K562 (cell line): ENCODE measurements around the gene CABYR.

Source experiments
- ARHGAP35 ChIP-seq: fragments of 450-650 bp; IDR thresholded peaks from 2 replicates; pipeline ENCODE4 v1.6.1; 2018; ENCODE audit not compliant: partially characterized antibody
- CEBPB ChIP-seq: fragments of 450-650 bp; IDR thresholded peaks from 2 replicates; pipeline ENCODE4 v1.6.1; 2016; ENCODE audit warnings: missing genetic modification characterization, missing compliant biosample characterization
- CTCF ChIP-seq, 3 experiments: IDR thresholded peaks in 2 of 3; conservative IDR thresholded peaks in 1 of 3; 2 replicates each; pipeline ENCODE4 v1.5.1; 2011 to 2012; ENCODE audit warnings: low read length in 3 of 3, mild to moderate bottlenecking in 3 of 3, control low read depth in 2 of 3, improper control_type of control experiment in 1 of 3, inconsistent platforms in 1 of 3, low read depth in 1 of 3, mixed read lengths in 1 of 3, moderate library complexity in 1 of 3; ENCODE audit not compliant: insufficient read depth in 2 of 3
- HSF4 ChIP-seq: fragments of 250-450 bp; sonication (Bioruptor Pico); IDR thresholded peaks from 2 replicates; pipeline ENCODE4 v2.1.2; 2022; ENCODE audit warnings: mild to moderate bottlenecking, moderate library complexity, borderline replicate concordance
- ID3 ChIP-seq, 2 experiments: fragments of 250-450 bp in 1 of 2; fragments of 450-650 bp in 1 of 2; sonication (Bioruptor Pico) in 1 of 2; IDR thresholded peaks; 2 replicates each; pipeline versions ENCODE4 v1.6.1 to v1.8.0; 2016 to 2021; ENCODE audit warnings: mild to moderate bottlenecking in 2 of 2, moderate library complexity in 2 of 2, missing compliant biosample characterization in 1 of 2, missing genetic modification characterization in 1 of 2
- JUN ChIP-seq, 2 experiments: sonication (generic) in 1 of 2; formaldehyde crosslinking in 1 of 2; IDR thresholded peaks; 2 replicates each; pipeline versions ENCODE4 v1.6.1 to v1.8.0; 2012 to 2022; ENCODE audit warnings: borderline replicate concordance in 2 of 2, mild to moderate bottlenecking in 2 of 2, improper control_type of control experiment in 1 of 2, low read depth in 1 of 2, low read length in 1 of 2, missing genetic modification reagents in 1 of 2
- NEUROD1 ChIP-seq: fragments of 150-350 bp; IDR thresholded peaks from 2 replicates; pipeline ENCODE4 v1.6.1; 2014; ENCODE audit warnings: borderline replicate concordance, low read length, low read depth; ENCODE audit not compliant: partially characterized antibody
- POLR2AphosphoS5 ChIP-seq: IDR thresholded peaks from 2 replicates; pipeline ENCODE4 v1.6.1; 2011; ENCODE audit warnings: mild to moderate bottlenecking, low read depth, low read length, moderate library complexity; ENCODE audit not compliant: control insufficient read depth, insufficient read depth
- SRSF1 ChIP-seq: fragments of 200-400 bp; formaldehyde crosslinking; IDR thresholded peaks from 2 replicates; pipeline ENCODE4 v1.6.1; 2017; ENCODE audit warnings: mild to moderate bottlenecking, low read depth, low read length, moderate library complexity
- TARDBP ChIP-seq: fragments of 450-650 bp; IDR thresholded peaks from 2 replicates; pipeline ENCODE4 v1.6.1; 2016
- ZNF253 ChIP-seq: fragments of 250-450 bp; sonication (Bioruptor Pico); conservative IDR thresholded peaks from 2 replicates; pipeline ENCODE4 v1.6.1; 2021; ENCODE audit warnings: mild to moderate bottlenecking
- ZNF280B ChIP-seq: fragments of 250-450 bp; sonication (Bioruptor Pico); IDR thresholded peaks from 2 replicates; pipeline ENCODE4 v1.5.1; 2021; ENCODE audit warnings: mild to moderate bottlenecking
- ZNF512 ChIP-seq: IDR thresholded peaks from 2 replicates; pipeline ENCODE4 v1.6.1; 2016; ENCODE audit warnings: missing genetic modification characterization, missing compliant biosample characterization

GRCh38 chr18:24112874-24113615 lies 25.8 kb upstream of the CABYR start:
- TF ChIP-seq ZNF280B (CRISPR knock-in tag): no peak
- TF ChIP-seq CTCF (IDR thresholded peaks at IDR 0.05 in 2 of 3, conservative IDR thresholded peaks at IDR 0.05 in 1 of 3; ENCODE audit: insufficient read depth in 2 of 3, low read depth in 1 of 3, low read length in 3 of 3): no peak
- no peak for TF ChIP-seq ARHGAP35
- TF ChIP-seq POLR2AphosphoS5: no peak
- no peak for TF ChIP-seq SRSF1
- no peak for TF ChIP-seq HSF4 (CRISPR knock-in tag)
- TF ChIP-seq JUN (IDR thresholded peaks at IDR 0.05; ENCODE audit: borderline replicate concordance, low read depth, low read length): no peak
- no peak for TF ChIP-seq JUN (CRISPR knock-in tag; IDR thresholded peaks at IDR 0.05; ENCODE audit: borderline replicate concordance)
- TF ChIP-seq ID3 (CRISPR knock-in tag; IDR thresholded peaks at IDR 0.05): no peak
- no peak for TF ChIP-seq ID3 (tag; IDR thresholded peaks at IDR 0.05)
- TF ChIP-seq TARDBP: no peak
- TF ChIP-seq ZNF253 (CRISPR knock-in tag): no peak
- no peak for TF ChIP-seq NEUROD1
- TF ChIP-seq ZNF512 (tag): no peak
- no peak for TF ChIP-seq CEBPB (tag)
